ENCODE measurements around the gene SEMA3A. TPM values are rescaled to one million over a fixed set of nuclear protein-coding genes. Genes with fewer than 3 reads are reported as not detected.

Gene SEMA3A
- total and polyA plus RNA-seq, 2 of the 13 experiments (the other 11 are each of a cell fraction or from before 2014, with no cell fraction given) = 0.29 to 1.2 TPM

DNA sequence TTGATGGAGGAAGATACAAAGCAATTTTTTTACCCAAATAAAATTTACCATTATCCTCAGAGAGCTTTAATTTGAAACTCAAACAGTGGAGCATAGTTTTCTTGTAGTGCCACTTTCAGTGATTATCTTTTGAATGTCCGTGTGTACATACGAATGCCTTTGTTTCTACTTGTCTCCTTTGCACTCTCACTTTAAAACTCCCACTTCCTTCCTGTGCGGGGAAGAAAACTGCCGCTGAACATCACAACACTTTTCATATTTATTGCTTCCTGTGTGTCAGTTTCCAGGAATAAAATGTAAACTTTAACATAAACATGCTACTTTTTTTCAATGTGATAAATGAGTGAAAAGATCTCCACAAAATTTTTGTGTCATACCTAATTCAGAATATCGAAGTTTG is 102.4 kb downstream of the SEMA3A start:
- Histone ChIP-seq H3K79me2 (ENCODE audit: insufficient read depth, low read length) (no peaks in the 10 kb centered on the region), H3K36me3 (replicated peaks in 1 of 2; ENCODE audit: control insufficient read depth in 1 of 2, insufficient read depth in 2 of 2, low read length in 2 of 2) (no peaks in the 10 kb centered on the region), H3K9ac (ENCODE audit: insufficient read depth, low read depth, low read length) (no peak overlapping the region), H3K4me3 (replicated peaks in 1 of 3; ENCODE audit: insufficient read depth in 1 of 3, low read depth in 2 of 3, low read length in 3 of 3) (no peak overlapping the region), H3K9me3 (ENCODE audit: low read length) (no peaks in the 10 kb centered on the region), H4K20me1 (ENCODE audit: insufficient read depth, low read length) (no peaks in the 10 kb centered on the region), H3K4me1 (ENCODE audit: insufficient read depth, low read length) (peaks cover 27% of the 10 kb centered on the region), H3K27me3 (ENCODE audit: control insufficient read depth in 1 of 2, insufficient read depth in 2 of 2, low read length in 2 of 2) (no peaks in the 10 kb centered on the region), H3K4me2 (ENCODE audit: low read depth, low read length) (no peak overlapping the region), H3K27ac (ENCODE audit: extremely low read length, insufficient read depth, low read length) (no peak overlapping the region), H2AFZ (ENCODE audit: low read length) (no peak overlapping the region)
- DNase-seq (ENCODE audit: low spot score) = no peak
- BruUV-seq (replicated peaks) = no TSS peak
- no peak for ATAC-seq
- 41% methylated on average over 5 of the region's 5 CpGs for WGBS (ENCODE audit: low lambda C conversion rate)
- intact Hi-C loops (cut with micrococcal nuclease; ENCODE audit: unreplicated experiment) = loop anchor here (5.0 kb wide), 1 partner anchor 80 kb away; no protein-coding TSS in a partner anchor
- ChIA-PET POLR2A (no interaction called here), CTCF (ENCODE audit: low intra/inter-chr PET ratio, low total read pairs) (no interaction called here)
- FAIRE-seq = no peak
- in situ Hi-C loops (cut with HindIII; ENCODE audit: extremely low pct_ligation_motif_present, low pct_unique_long_range_greater_than_20kb) = no loop called here
- TF ChIP-seq, protein P1, sequence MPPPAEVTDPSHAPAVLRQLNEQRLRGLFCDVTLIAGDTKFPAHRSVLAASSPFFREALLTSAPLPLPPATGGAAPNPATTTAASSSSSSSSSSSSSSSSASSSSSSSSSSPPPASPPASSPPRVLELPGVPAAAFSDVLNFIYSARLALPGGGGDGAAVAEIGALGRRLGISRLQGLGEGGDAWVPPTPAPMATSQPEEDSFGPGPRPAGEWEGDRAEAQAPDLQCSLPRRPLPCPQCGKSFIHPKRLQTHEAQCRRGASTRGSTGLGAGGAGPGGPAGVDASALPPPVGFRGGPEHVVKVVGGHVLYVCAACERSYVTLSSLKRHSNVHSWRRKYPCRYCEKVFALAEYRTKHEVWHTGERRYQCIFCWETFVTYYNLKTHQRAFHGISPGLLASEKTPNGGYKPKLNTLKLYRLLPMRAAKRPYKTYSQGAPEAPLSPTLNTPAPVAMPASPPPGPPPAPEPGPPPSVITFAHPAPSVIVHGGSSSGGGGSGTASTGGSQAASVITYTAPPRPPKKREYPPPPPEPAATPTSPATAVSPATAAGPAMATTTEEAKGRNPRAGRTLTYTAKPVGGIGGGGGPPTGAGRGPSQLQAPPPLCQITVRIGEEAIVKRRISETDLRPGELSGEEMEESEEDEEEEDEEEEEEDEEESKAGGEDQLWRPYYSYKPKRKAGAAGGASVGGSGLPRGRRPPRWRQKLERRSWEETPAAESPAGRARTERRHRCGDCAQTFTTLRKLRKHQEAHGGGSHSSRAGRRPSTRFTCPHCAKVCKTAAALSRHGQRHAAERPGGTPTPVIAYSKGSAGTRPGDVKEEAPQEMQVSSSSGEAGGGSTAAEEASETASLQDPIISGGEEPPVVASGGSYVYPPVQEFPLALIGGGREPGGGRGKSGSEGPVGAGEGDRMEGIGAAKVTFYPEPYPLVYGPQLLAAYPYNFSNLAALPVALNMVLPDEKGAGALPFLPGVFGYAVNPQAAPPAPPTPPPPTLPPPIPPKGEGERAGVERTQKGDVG (CRISPR knock-in tag; IDR thresholded peaks at IDR 0.05; ENCODE audit: borderline replicate concordance) = no peak
- TF ChIP-seq FOXP1 (IDR thresholded peaks at IDR 0.05) (no peak), FOXP1 (CRISPR knock-in tag; IDR thresholded peaks at IDR 0.05) (peak; percentile 44; the same call in 1 of the 2 replicates), GABPA (IDR thresholded peaks at IDR 0.05; ENCODE audit: low read depth, low read length) (no peak), GABPA (CRISPR knock-in tag; IDR thresholded peaks at IDR 0.05; ENCODE audit: low read depth) (peak; percentile 51), SOX13 (IDR thresholded peaks at IDR 0.05) (no peak), SOX13 (CRISPR knock-in tag; conservative IDR thresholded peaks at IDR 0.05 in 1 of 2, IDR thresholded peaks at IDR 0.05 in 1 of 2) (peak in 1 of 2 experiments; percentile 55; a peak in 1 of 4 replicates), TCF7 (IDR thresholded peaks at IDR 0.05; ENCODE audit: low read depth) (peak; percentile 34; the same call in 1 of the 2 replicates), NR2F6 (IDR thresholded peaks at IDR 0.05) (no peak), NR2F6 (CRISPR knock-in tag; IDR thresholded peaks at IDR 0.05) (0 out of 2 replicates have a peak, but pooled peaks have one; percentile 10), SP5 (CRISPR knock-in tag; IDR thresholded peaks at IDR 0.05; ENCODE audit: borderline replicate concordance, low read depth) (peak; percentile 35; the same call in 1 of the 2 replicates), NCOA1 (CRISPR knock-in tag; IDR thresholded peaks at IDR 0.05) (no peak), HMG20A (CRISPR knock-in tag; IDR thresholded peaks at IDR 0.05; ENCODE audit: borderline replicate concordance) (peak; percentile 49; the same call in 1 of the 2 replicates), SOX5 (CRISPR knock-in tag; IDR thresholded peaks at IDR 0.05; ENCODE audit: borderline replicate concordance) (peak; percentile 41; the same call in 1 of the 2 replicates)
- TF ChIP-seq, protein P2, sequence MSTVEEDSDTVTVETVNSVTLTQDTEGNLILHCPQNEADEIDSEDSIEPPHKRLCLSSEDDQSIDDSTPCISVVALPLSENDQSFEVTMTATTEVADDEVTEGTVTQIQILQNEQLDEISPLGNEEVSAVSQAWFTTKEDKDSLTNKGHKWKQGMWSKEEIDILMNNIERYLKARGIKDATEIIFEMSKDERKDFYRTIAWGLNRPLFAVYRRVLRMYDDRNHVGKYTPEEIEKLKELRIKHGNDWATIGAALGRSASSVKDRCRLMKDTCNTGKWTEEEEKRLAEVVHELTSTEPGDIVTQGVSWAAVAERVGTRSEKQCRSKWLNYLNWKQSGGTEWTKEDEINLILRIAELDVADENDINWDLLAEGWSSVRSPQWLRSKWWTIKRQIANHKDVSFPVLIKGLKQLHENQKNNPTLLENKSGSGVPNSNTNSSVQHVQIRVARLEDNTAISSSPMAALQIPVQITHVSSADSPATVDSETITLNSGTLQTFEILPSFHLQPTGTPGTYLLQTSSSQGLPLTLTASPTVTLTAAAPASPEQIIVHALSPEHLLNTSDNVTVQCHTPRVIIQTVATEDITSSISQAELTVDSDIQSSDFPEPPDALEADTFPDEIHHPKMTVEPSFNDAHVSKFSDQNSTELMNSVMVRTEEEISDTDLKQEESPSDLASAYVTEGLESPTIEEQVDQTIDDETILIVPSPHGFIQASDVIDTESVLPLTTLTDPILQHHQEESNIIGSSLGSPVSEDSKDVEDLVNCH (CRISPR knock-in tag; IDR thresholded peaks at IDR 0.05) = no peak
- TF ChIP-seq, protein P3, sequence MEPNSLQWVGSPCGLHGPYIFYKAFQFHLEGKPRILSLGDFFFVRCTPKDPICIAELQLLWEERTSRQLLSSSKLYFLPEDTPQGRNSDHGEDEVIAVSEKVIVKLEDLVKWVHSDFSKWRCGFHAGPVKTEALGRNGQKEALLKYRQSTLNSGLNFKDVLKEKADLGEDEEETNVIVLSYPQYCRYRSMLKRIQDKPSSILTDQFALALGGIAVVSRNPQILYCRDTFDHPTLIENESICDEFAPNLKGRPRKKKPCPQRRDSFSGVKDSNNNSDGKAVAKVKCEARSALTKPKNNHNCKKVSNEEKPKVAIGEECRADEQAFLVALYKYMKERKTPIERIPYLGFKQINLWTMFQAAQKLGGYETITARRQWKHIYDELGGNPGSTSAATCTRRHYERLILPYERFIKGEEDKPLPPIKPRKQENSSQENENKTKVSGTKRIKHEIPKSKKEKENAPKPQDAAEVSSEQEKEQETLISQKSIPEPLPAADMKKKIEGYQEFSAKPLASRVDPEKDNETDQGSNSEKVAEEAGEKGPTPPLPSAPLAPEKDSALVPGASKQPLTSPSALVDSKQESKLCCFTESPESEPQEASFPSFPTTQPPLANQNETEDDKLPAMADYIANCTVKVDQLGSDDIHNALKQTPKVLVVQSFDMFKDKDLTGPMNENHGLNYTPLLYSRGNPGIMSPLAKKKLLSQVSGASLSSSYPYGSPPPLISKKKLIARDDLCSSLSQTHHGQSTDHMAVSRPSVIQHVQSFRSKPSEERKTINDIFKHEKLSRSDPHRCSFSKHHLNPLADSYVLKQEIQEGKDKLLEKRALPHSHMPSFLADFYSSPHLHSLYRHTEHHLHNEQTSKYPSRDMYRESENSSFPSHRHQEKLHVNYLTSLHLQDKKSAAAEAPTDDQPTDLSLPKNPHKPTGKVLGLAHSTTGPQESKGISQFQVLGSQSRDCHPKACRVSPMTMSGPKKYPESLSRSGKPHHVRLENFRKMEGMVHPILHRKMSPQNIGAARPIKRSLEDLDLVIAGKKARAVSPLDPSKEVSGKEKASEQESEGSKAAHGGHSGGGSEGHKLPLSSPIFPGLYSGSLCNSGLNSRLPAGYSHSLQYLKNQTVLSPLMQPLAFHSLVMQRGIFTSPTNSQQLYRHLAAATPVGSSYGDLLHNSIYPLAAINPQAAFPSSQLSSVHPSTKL (CRISPR knock-in tag; IDR thresholded peaks at IDR 0.05) = peak; percentile 50
- TF ChIP-seq, protein P4, sequence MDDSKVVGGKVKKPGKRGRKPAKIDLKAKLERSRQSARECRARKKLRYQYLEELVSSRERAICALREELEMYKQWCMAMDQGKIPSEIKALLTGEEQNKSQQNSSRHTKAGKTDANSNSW (CRISPR knock-in tag; IDR thresholded peaks at IDR 0.05; ENCODE audit: borderline replicate concordance) = no peak
